Stomach (tissue), 9 donors: ENCODE measurements around the gene EPPIN. TPM values are rescaled to one million over a fixed set of nuclear protein-coding genes. Genes with fewer than 3 reads are reported as not detected.

Experiments
- DNase-seq, 2 donors: peaks; one replicate each; pipeline versions ENCODE4 v3.0.0 to v3.0.0-alpha.2; 2013 to 2019
- H3K27ac ChIP-seq, 5 donors: fragments of 200-600 bp in 4 of 5; sonication (generic) in 4 of 5; one replicate each; pipeline ENCODE4 v1.5.1; 2013 to 2019; ENCODE audit warnings: mild to moderate bottlenecking in 1 of 5, moderate library complexity in 1 of 5
- H3K27me3 ChIP-seq, 3 donors: fragments of 200-600 bp; sonication (generic); one replicate each; pipeline ENCODE4 v1.5.1; 2017 to 2019; ENCODE audit warnings: mixed run types in 1 of 3
- H3K36me3 ChIP-seq, 4 donors: fragments of 200-600 bp; sonication (generic); 1 replicate in 3 of 4; 2 replicates in 1 of 4; pipeline ENCODE4 v1.5.1; 2016 to 2019
- H3K4me1 ChIP-seq, 4 donors: fragments of 200-600 bp; sonication (generic); one replicate each; pipeline ENCODE4 v1.5.1; 2016 to 2019
- H3K4me3 ChIP-seq, 4 donors: fragments of 200-600 bp; sonication (generic) in 3 of 4; one replicate each; pipeline ENCODE4 v1.5.1; 2016 to 2019; ENCODE audit warnings: mild to moderate bottlenecking in 1 of 4
- H3K9me3 ChIP-seq, 4 donors: fragments of 200-600 bp; sonication (generic); one replicate each; pipeline ENCODE4 v1.5.1; 2016 to 2019
- CTCF ChIP-seq, 7 experiments: fragments of 450-650 bp in 4 of 7; fragments of 200-600 bp in 3 of 7; sonication (generic) in 3 of 7; IDR thresholded peaks; one replicate each; pipeline ENCODE4 v1.5.1; 2016 to 2019; ENCODE audit warnings: antibody characterized with exemption in 7 of 7, control low read depth in 2 of 7, mild to moderate bottlenecking in 1 of 7
- EP300 ChIP-seq: sonication (generic); formaldehyde crosslinking; IDR thresholded peaks from one replicate; pipeline ENCODE4 v1.6.1; 2017; ENCODE audit warnings: antibody characterized with exemption
- POLR2A ChIP-seq, 4 donors: fragments of 450-650 bp; IDR thresholded peaks; one replicate each; pipeline ENCODE4 v1.6.1; 2016; ENCODE audit warnings: antibody characterized with exemption in 4 of 4, control low read depth in 2 of 4, mild to moderate bottlenecking in 1 of 4, moderate library complexity in 1 of 4
- POLR2AphosphoS5 ChIP-seq, 3 donors: sonication (generic); formaldehyde crosslinking; IDR thresholded peaks; one replicate each; pipeline ENCODE4 v1.6.1; 2016; ENCODE audit warnings: antibody characterized with exemption in 3 of 3
- WGBS, 5 donors: extraction: QIAGEN DNeasy Blood & Tissue Kit in 3 of 5; methylation state at CpG; one replicate each; pipeline versions ENCODE4 v1.1.5 to v1.1.7; 2013 to 2018; 5-methylcytosine and 5-hydroxymethylcytosine counted together
- intact Hi-C: fragments of 100-400 bp; cut with DNase I; formaldehyde crosslinking; loops from one replicate; pipeline ENCODE4 v1.15.1; 2023; ENCODE audit warnings: low total_unique reads
- polyA plus RNA-seq, 3 donors: library from polyadenylated mRNA; stranded (reverse); fragments of 200-250 nt; gene quantifications; one replicate each; pipeline ENCODE4 v1.2.3, GENCODE V29; 2013
- total RNA-seq, 5 donors: library from RNA; depleted of rRNA; stranded (reverse); fragments of >200 nt; gene quantifications; one replicate each; pipeline versions ENCODE4 v1.1.0 to v1.2.3, GENCODE V29; 2014 to 2016
- donor health status: healthy with polysubstance abuse.
- donor health status: Bipolar disorder and iron deficiency.
- donor health status: healthy.

The EPPIN gene
- total and polyA plus RNA-seq, 8 donors = not detected

- H3K9me3 ChIP-seq = no peaks in the 10 kb centered on the region
- no peaks in the 10 kb centered on the region for H3K36me3 ChIP-seq
- TF ChIP-seq CTCF (IDR thresholded peaks at IDR 0.05) (no peak), POLR2A (IDR thresholded peaks at IDR 0.05) (no peak), EP300 (no peak), POLR2AphosphoS5 (IDR thresholded peaks at IDR 0.05) (no peak)
- no peak within 1 kb of the TSS for H3K27ac ChIP-seq
- H3K4me1 ChIP-seq = peaks cover 0 to 4% (median 0%) of the 10 kb centered on the region in 4 donors
- intact Hi-C loops = no loop called here
- H3K4me3 ChIP-seq = no peak within 1 kb of the TSS
- H3K27me3 ChIP-seq = peaks cover 0 to 4% (median 0%) of the 10 kb centered on the region in 3 donors
- 51 to 73% (median 60%) methylated on average over 5 of the region's 5 CpGs for WGBS, 5 donors
- DNase-seq = peak in 1 of 2 donors; percentile 29
These were observed 31.9 kb downstream of the EPPIN start, which contains the start of gene SPINT3 for GRCh38 chr20:45515147-45515913. TSS of gene SPINT3 (minus strand) at chr20:45515622. CDS start at chr20:45515608, 14 bp downstream.

- intact Hi-C loops = no loop called here
- no peak for DNase-seq
- no peaks in the 10 kb centered on the region for H3K36me3 ChIP-seq
- no peaks in the 10 kb centered on the region for H3K9me3 ChIP-seq
- 75 to 84% (median 82%) methylated on average over 5 of the region's 5 CpGs for WGBS, 5 donors
- no peaks in the 10 kb centered on the region for H3K4me1 ChIP-seq
- peaks cover 0 to 4% (median 0%) of the 10 kb centered on the region in 3 donors for H3K27me3 ChIP-seq
- no peak overlapping the region for H3K27ac ChIP-seq
- TF ChIP-seq POLR2AphosphoS5 (IDR thresholded peaks at IDR 0.05) = no peak
- TF ChIP-seq CTCF (IDR thresholded peaks at IDR 0.05) = no peak
- TF ChIP-seq EP300 = no peak
- no peak for TF ChIP-seq POLR2A (IDR thresholded peaks at IDR 0.05)
- H3K4me3 ChIP-seq = no peak overlapping the region
These were observed 36.8 kb downstream of the EPPIN start for GRCh38 chr20:45510242-45510862.

GRCh38 chr20:45509091-45509490 lies 38.1 kb downstream of the EPPIN start:
- intact Hi-C loops = no loop called here
- no peak for DNase-seq
- H3K4me3 ChIP-seq = no peak overlapping the region
- H3K27ac ChIP-seq = no peak overlapping the region
- no peak for TF ChIP-seq POLR2A (IDR thresholded peaks at IDR 0.05)
- no peak for TF ChIP-seq POLR2AphosphoS5 (IDR thresholded peaks at IDR 0.05)
- TF ChIP-seq CTCF (IDR thresholded peaks at IDR 0.05) = no peak
- no peak for TF ChIP-seq EP300
- H3K9me3 ChIP-seq = no peaks in the 10 kb centered on the region
- H3K27me3 ChIP-seq = peaks cover 0 to 4% (median 0%) of the 10 kb centered on the region in 3 donors
- 53 to 63% (median 62%) methylated on average over 4 of the region's 4 CpGs for WGBS, 5 donors
- no peaks in the 10 kb centered on the region for H3K36me3 ChIP-seq
- no peaks in the 10 kb centered on the region for H3K4me1 ChIP-seq

- DNase-seq = no peak
- 71 to 79% (median 73%) methylated on average over 7 of the region's 7 CpGs for WGBS, 5 donors
- H3K27ac ChIP-seq = no peak overlapping the region
These were observed 38.9 kb downstream of the EPPIN start for GRCh38 chr20:45508068-45508886.

More at GRCh38 chr20:45508068-45508886, 38.9 kb downstream of the EPPIN start:
- no peak for TF ChIP-seq EP300
- Histone ChIP-seq H3K27me3 (no peaks in the 10 kb centered on the region), H3K4me1 (no peaks in the 10 kb centered on the region), H3K4me3 (no peak overlapping the region), H3K36me3 (no peaks in the 10 kb centered on the region), H3K9me3 (no peaks in the 10 kb centered on the region)
- intact Hi-C loops = no loop called here
